Heart left ventricle (tissue), 16 donors: ENCODE data around the gene CRIP2. TPM values are rescaled to one million over a fixed set of nuclear protein-coding genes. Genes with fewer than 3 reads are reported as not detected.

Experiments used
- ATAC-seq, 4 donors: fragments of 200-7000 bp; cut with Tn5 transposase; one replicate each; pipeline ENCODE4 v1.9.1; 2020 to 2022; ENCODE audit warnings: moderate library complexity in 4 of 4, mild to moderate bottlenecking in 3 of 4, moderate number of reproducible peaks in 1 of 4
- DNase-seq, 5 donors: peaks; one replicate each; pipeline ENCODE4 v3.0.0-alpha.2; 2020
- H3K27ac ChIP-seq, 12 donors: fragments of 200-600 bp; sonication (generic) in 4 of 12; one replicate each; pipeline versions ENCODE4 v1.5.0 to v1.8.0; 2016 to 2022; ENCODE audit warnings: mild to moderate bottlenecking in 2 of 12
- H3K27me3 ChIP-seq, 9 donors: fragments of 200-600 bp; sonication (generic) in 2 of 9; one replicate each; pipeline versions ENCODE4 v1.5.1 to v1.8.0; 2016 to 2022; ENCODE audit warnings: mild to moderate bottlenecking in 3 of 9
- H3K36me3 ChIP-seq, 9 donors: fragments of 200-600 bp; sonication (generic) in 2 of 9; one replicate each; pipeline versions ENCODE4 v1.5.0 to v1.8.0; 2018 to 2022; ENCODE audit warnings: mild to moderate bottlenecking in 2 of 9
- H3K4me1 ChIP-seq, 12 donors: fragments of 200-600 bp; sonication (generic) in 4 of 12; one replicate each; pipeline versions ENCODE4 v1.5.0 to v1.8.0; 2016 to 2022; ENCODE audit warnings: mild to moderate bottlenecking in 3 of 12
- H3K4me3 ChIP-seq, 12 donors: fragments of 200-600 bp; sonication (generic) in 4 of 12; one replicate each; pipeline versions ENCODE4 v1.5.0 to v1.8.0; 2017 to 2022; ENCODE audit warnings: mild to moderate bottlenecking in 9 of 12, moderate library complexity in 4 of 12
- H3K9me3 ChIP-seq, 12 donors: fragments of 200-600 bp; sonication (generic) in 4 of 12; one replicate each; pipeline versions ENCODE4 v1.5.0 to v1.8.0; 2016 to 2022; ENCODE audit warnings: mild to moderate bottlenecking in 1 of 12
- CTCF ChIP-seq, 12 donors: fragments of 200-600 bp; sonication (generic) in 4 of 12; IDR thresholded peaks; one replicate each; pipeline versions ENCODE4 v1.5.0 to v1.8.0; 2018 to 2022; ENCODE audit warnings: antibody characterized with exemption in 12 of 12, mild to moderate bottlenecking in 5 of 12
- POLR2A ChIP-seq, 2 donors: fragments of 450-650 bp; IDR thresholded peaks; one replicate each; pipeline ENCODE4 v1.6.1; 2017; ENCODE audit warnings: antibody characterized with exemption in 2 of 2, mild to moderate bottlenecking in 2 of 2, moderate library complexity in 2 of 2
- WGBS, 4 donors: extraction: QIAGEN DNeasy Blood & Tissue Kit in 2 of 4; methylation state at CpG; one replicate each; pipeline versions ENCODE4 v1.1.5 to v1.1.7; 2013 to 2018; 5-methylcytosine and 5-hydroxymethylcytosine counted together
- intact Hi-C, 10 donors: fragments of 100-400 bp; cut with DNase I; formaldehyde crosslinking; loops; one replicate each; pipeline versions ENCODE4 v1.11.1 to v1.14.2; 2022
- polyA plus RNA-seq, 2 donors: library from polyadenylated mRNA; stranded (reverse); fragments of 200-250 nt; gene quantifications; one replicate each; pipeline ENCODE4 v1.2.3, GENCODE V29; 2013
- total RNA-seq, 9 donors: library from RNA; depleted of rRNA in 2 of 9; stranded (reverse); fragments of >200 nt in 2 of 9; fragmentation: NEBNext Ultra II Directional in 3 of 9; extraction: Animal tissue kit (Norgen Biotek cat#: 25700) in 3 of 9; gene quantifications; one replicate each; pipeline versions ENCODE4 v1.1.0 to v1.2.4, GENCODE V29; 2016 to 2023
- donor health status: ischemic (EF 13 %, LVEDD 7.1; RV severe dilation, severe dysfunction).
- donor health status: healthy with polysubstance abuse.
- donor health status: DM: no; HTN: yes; CAD: no.
- donor health status: DM: no; HTN: no; CAD: no.
- donor health status: ischemic (EF 25% LVEDD 6.9; RV normal size, moderate dysfunction).
- donor health status: ischemic (EF 25% LVEDD 5.7; RV mildly dilated, moderate dysfunction).
- donor health status: healthy.
- donor health status: DM: yes; HTN: yes; CAD: no.
- donor health status: ischemic (EF 35%, LVEDD 5.7; RV mildly dilated, moderate dysfunction).
- donor health status: nonischemic (EF 11% LVEDD 7.7; RV severe dilation, severe dysfunction).
- donor health status: DM: yes; HTN: yes; CAD: no.
- donor health status: PGD.
- donor health status: ischemic (EF 29% LVEDD 5.4; RV normal size, mild dysfunction).
- donor health status: nonischemic (EF 23%, LVEDD 6.1; RV moderate dilation, normal function).

CRIP2 gene
- total and polyA plus RNA-seq, 11 donors = 695 to 1,715 (median 851) TPM

- no peak for DNase-seq
- Histone ChIP-seq H3K27me3 (no peaks in the 10 kb centered on the region), H3K9me3 (no peaks in the 10 kb centered on the region), H3K27ac (peak overlapping the region in 11 of 12 donors; percentile 47 to 100 (median 96)), H3K36me3 (peaks cover 0 to 7% (median 0%) of the 10 kb centered on the region in 9 donors), H3K4me1 (peaks cover 38 to 100% (median 92%) of the 10 kb centered on the region in 12 donors), H3K4me3 (no peak overlapping the region)
- TF ChIP-seq CTCF (IDR thresholded peaks at IDR 0.05) (no peak), POLR2A (IDR thresholded peaks at IDR 0.05) (no peak)
- 66 to 72% (median 71%) methylated on average over 14 to 16 of the region's 16 CpGs for WGBS, 4 donors
- no peak for ATAC-seq
- intact Hi-C loops = loop anchor here in 6 of 10 donors (1.0 to 10.0 kb wide), 4 partner anchors 34 to 113 kb away; partner anchors contain the start of gene MTA1 (in 1 of the 6)
These were observed 10.4 kb downstream of the CRIP2 start for GRCh38 chr14:105484997-105485393.

- peaks cover 0 to 7% (median 0%) of the 10 kb centered on the region in 9 donors for H3K36me3 ChIP-seq
- H3K27me3 ChIP-seq = no peaks in the 10 kb centered on the region
- H3K4me3 ChIP-seq = peak overlapping the region in 10 of 12 donors; percentile 60 to 85 (median 72)
- peak in 2 of 5 donors; percentile 59 to 67 for DNase-seq
- WGBS, 4 donors = 17 to 28% (median 23%) methylated on average over 12 of the region's 12 CpGs
- no peak for ATAC-seq
- no peaks in the 10 kb centered on the region for H3K9me3 ChIP-seq
- H3K4me1 ChIP-seq = peaks cover 38 to 98% (median 86%) of the 10 kb centered on the region in 12 donors
- TF ChIP-seq CTCF (IDR thresholded peaks at IDR 0.05) = peak; percentile 14 to 61 (median 46)
- TF ChIP-seq POLR2A (IDR thresholded peaks at IDR 0.05) = peak in 1 of 2 donors; percentile 14
- intact Hi-C loops = loop anchor here in 6 of 10 donors (1.0 to 10.0 kb wide), 4 partner anchors 34 to 113 kb away; partner anchors contain the start of gene MTA1 (in 1 of the 6)
- peak overlapping the region; percentile 82 to 100 (median 96) for H3K27ac ChIP-seq
These were observed 11.1 kb downstream of the CRIP2 start for GRCh38 chr14:105485739-105486162.

GRCh38 chr14:105486163-105486973 is 11.7 kb downstream of the CRIP2 start, which contains the start of gene CRIP1:
TSS of gene CRIP1 (plus strand) at chr14:105486886. CDS start at chr14:105487260, 374 bp downstream.
- peaks cover 34 to 93% (median 80%) of the 10 kb centered on the region in 12 donors for H3K4me1 ChIP-seq
- peak within 1 kb of the TSS; percentile 82 to 100 (median 96) for H3K27ac ChIP-seq
- no peak for TF ChIP-seq CTCF (IDR thresholded peaks at IDR 0.05)
- no peak for TF ChIP-seq POLR2A (IDR thresholded peaks at IDR 0.05)
- DNase-seq (peak in 1 of 5 donors; percentile 47), ATAC-seq (no peak)
- H3K4me3 ChIP-seq = peak within 1 kb of the TSS; percentile 45 to 85 (median 70)
- no peaks in the 10 kb centered on the region for H3K27me3 ChIP-seq
- WGBS, 4 donors = 10 to 28% (median 15%) methylated on average over 37 to 56 of the region's 56 CpGs
- H3K36me3 ChIP-seq = peaks cover 0 to 7% (median 0%) of the 10 kb centered on the region in 9 donors
- intact Hi-C loops = loop anchor here in 5 of 10 donors (5.0 to 10.0 kb wide), 3 partner anchors 39 to 114 kb away; partner anchors contain the start of gene MTA1 (in 1 of the 5)
- H3K9me3 ChIP-seq = no peaks in the 10 kb centered on the region
